HT-29 (cell line): ENCODE data around the gene OR2H1. TPM values are rescaled to one million over a fixed set of nuclear protein-coding genes. Genes with fewer than 3 reads are reported as not detected.
A peak's percentile ranks its signal among the peaks of the same experiment; 100 is the strongest.
"Not testable (repeated sequence)": the region's sequence is repeated elsewhere in the genome, so short reads cannot be mapped to it uniquely, and the experiment has no call there.

ENCODE experiments used
- DNase-seq: peaks from one replicate; pipeline ENCODE4 v3.0.0-alpha.2; 2015; ENCODE audit warnings: low spot score
- total RNA-seq: library from RNA; depleted of rRNA; stranded (reverse); fragments of >200 nt; shearing (Covaris generic); gene quantifications from 2 replicates; pipeline ENCODE4 v1.2.3, GENCODE V29; 2014; rRNA removed

Gene OR2H1
- total RNA-seq = not detected in 2 replicates

DNA sequence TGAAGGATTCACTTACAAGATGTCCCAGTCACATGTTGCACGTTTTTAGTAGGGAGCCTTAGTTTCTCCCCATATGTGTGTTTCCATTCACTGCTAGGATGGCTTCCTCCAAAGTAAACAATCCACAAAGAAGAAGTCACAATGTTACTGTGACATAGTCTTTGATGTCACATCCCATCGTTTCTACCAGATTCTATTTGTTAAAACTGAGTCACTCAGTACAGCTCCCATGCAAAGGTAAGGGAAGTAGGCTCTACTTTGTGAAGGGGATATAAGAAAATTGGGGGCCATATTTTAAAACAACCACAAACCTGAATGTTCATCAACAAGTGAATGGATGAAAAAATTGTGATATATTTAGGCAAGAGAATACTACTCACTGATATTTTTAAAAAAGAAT is at the start of gene OR2H1, which contains the start of gene OR11A1:
Gene OR2H1 (plus strand): TSS at position 185 of the 400 bp plus-strand sequence. CDS start 4,615 bp downstream, outside the sequence.
Gene OR11A1 (minus strand): TSS at position 101 of the 400 bp plus-strand sequence. CDS start 29,430 bp downstream, outside the sequence.
- no peak for DNase-seq

- peak; percentile 8 for DNase-seq
These were observed 42.4 kb upstream of the OR2H1 start, which contains the start of gene OR12D1 for GRCh38 chr6:29414588-29414987. OR12D1 (plus strand) TSS chr6:29414928.

GRCh38 chr6:29419516-29419915 is 37.4 kb upstream of the OR2H1 start:
- DNase-seq = no peak

- DNase-seq = no peak
These were observed 32.8 kb upstream of the OR2H1 start for GRCh38 chr6:29424168-29424567.

DNA sequence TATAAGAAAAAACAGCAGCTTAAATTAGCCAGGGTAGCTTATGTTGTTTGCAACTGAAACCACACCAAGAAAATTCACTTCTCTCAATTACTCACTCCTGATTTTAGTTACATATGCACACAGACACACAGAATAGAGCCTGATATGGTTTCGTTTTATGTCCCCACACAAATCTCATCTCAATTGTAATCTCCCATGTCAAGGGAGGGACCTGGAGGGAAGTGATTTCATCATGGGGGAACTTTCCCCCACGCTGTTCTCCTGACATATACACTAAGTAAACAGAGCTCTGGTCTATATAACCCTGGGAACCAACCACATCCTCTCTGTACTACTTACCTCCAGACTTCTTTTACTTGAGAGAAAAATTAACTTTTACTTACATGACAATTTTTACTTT is 32.4 kb upstream of the OR2H1 start:
- DNase-seq = no peak

DNA sequence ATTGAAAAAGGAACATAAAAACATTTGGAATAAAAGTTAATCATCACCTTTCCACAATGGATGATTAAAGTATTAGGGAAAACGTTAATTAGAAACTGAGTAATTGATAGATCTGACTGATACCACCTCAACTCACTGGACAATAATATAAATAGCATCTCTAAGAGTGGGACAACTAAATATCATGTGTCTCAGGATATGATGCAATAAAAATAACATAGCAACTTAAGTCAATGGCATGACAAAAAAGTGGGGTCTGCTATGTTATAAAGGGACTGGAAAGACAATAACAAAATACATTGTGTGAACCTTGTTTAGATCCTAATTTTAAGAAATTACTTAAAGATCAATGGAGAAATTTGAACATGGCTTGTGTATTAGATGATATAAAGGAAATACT is 31.9 kb upstream of the OR2H1 start:
- DNase-seq = no peak

DNA sequence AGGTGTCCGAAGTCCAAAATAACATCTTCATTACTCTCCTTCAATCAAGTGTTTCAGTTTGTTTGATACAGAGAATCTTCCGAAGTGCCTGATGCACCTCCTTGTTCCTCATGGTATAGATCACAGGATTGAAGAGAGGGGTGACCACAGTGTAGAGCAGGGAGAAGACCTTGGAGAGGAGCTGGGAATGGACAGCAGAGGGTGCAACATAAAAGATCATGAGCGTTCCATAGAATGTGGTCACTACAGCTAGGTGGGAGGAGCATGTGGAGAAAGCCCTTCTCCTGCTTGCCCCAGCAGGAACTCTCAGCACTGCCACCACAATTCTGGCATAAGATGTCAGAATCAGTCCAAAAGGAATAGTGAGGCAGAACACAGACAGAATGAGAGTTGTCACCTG is 30.3 kb upstream of the OR2H1 start:
- DNase-seq = peak; percentile 10

DNA sequence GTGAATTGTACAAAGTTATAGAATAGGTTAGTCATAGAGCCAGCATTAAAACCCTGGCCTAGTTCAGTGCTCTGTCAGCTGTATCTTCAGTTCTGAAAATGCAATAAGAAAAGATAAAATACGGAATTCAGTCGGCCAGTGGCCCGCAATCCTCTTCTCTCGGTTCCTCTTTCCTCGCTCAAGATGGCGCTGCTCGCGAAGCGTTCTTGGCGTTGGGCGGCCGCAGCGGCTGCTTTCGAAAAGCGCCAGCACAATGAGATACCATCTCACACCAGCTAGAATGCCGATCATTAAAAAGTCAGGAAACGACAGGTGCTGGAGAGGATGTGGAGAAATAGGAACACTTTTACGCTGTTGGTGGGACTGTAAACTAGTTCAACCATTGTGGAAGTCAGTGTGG is 20.2 kb upstream of the OR2H1 start:
- not testable (repeated sequence) for DNase-seq

DNA sequence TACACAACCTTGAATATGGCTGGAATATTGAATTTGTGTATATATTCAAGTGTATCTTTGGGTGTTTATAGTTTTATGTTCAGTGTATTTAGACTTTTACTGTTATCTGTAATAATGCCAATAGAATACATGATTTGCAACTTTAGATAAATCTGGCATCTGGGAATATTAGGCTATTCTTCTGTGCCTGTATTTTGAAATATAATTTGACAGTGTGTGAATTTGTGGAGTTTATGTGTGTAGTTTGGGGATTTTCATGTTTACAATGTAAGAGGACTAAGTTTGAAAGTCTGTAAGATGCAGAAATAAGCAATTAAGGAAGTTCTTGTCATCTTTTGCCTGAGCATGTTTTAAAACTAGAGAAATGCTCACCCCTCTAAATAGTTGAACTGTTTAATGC is 17.9 kb upstream of the OR2H1 start, which contains the start of gene OR10C1:
Gene OR10C1 (plus strand): TSS at position 301 of the 400 bp plus-strand sequence. CDS start 710 bp downstream, outside the sequence.
- DNase-seq = no peak

- no peak for DNase-seq
These were observed 14.2 kb upstream of the OR2H1 start for GRCh38 chr6:29442719-29443118.

- DNase-seq = not testable (repeated sequence)
These were observed 12.9 kb upstream of the OR2H1 start for GRCh38 chr6:29444031-29444430.

DNA sequence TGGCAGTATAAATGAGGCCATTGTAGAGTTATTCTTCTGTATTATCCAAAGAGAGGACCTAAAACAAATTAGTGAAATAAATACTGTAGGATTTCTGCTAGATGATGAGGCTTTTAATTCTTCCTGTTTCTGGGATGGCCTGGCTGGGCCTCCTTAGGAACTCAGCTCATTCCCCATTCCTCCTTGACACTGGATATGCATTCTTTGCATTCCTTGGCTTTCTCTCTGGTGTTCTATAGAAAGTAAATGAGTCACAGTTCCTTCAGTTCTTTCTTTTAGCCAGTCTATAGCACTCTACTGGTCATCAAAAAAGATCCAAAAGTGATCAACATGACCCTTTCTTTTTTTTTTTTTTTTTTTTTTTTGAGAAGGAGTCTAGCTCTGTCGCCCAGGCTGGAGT is 9.3 kb upstream of the OR2H1 start:
- no peak for DNase-seq

- DNase-seq = no peak
These were observed 5.3 kb upstream of the OR2H1 start for GRCh38 chr6:29451471-29452193.

- DNase-seq = no peak
These were observed 4.3 kb downstream of the OR2H1 start for GRCh38 chr6:29461021-29461814.

DNA sequence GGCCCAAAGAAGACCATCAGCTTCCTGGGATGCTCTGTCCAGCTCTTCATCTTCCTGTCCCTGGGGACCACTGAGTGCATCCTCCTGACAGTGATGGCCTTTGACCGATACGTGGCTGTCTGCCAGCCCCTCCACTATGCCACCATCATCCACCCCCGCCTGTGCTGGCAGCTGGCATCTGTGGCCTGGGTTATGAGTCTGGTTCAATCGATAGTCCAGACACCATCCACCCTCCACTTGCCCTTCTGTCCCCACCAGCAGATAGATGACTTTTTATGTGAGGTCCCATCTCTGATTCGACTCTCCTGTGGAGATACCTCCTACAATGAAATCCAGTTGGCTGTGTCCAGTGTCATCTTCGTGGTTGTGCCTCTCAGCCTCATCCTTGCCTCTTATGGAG is 5.1 kb downstream of the OR2H1 start:
- DNase-seq = no peak

DNA sequence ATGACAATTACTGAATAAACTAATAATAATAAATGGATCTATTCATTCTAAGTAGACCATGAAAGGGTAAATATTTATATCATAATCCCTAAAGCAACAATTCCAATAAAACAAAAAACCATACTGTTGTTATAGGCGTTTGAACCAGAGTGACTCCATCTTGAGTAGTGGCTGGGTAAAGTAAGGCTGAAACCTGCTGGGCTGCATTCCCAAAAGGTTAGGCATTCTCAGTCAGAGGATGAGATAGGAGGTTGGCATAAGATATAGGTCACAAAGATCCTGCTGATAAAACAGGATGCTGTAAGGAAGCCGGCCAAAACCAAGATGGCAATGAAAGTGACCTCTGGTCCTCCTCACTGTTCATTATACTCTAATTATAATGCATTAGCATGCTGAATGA is 8.3 kb downstream of the OR2H1 start:
- DNase-seq = no peak

GRCh38 chr6:29465801-29466200 is 8.8 kb downstream of the OR2H1 start:
- no peak for DNase-seq

GRCh38 chr6:29466241-29466640 is 9.3 kb downstream of the OR2H1 start:
- no peak for DNase-seq

DNA sequence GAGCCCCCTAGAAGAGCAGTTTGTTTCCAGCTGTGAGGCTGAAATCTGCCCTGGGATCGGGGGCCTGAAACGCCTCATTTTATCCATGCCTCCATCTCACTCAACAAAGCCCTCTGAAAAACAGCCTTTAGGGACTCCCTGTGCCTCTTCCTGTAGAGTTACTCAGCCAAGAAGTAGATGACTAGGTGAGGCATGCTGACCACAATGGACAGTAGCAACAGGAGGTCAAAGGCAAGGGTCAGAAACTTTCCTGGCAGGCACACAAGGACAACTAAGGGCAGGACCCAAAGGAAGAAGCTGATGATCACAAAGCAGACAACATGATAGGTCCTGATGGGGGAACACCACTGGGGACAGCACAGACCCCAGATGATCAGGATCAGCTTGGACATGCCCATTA is 18.0 kb downstream of the OR2H1 start:
- no peak for DNase-seq

- DNase-seq = no peak
These were observed 21.0 kb downstream of the OR2H1 start for GRCh38 chr6:29477923-29478450.

GRCh38 chr6:29478740-29479139 is 21.8 kb downstream of the OR2H1 start:
- DNase-seq = no peak

DNA sequence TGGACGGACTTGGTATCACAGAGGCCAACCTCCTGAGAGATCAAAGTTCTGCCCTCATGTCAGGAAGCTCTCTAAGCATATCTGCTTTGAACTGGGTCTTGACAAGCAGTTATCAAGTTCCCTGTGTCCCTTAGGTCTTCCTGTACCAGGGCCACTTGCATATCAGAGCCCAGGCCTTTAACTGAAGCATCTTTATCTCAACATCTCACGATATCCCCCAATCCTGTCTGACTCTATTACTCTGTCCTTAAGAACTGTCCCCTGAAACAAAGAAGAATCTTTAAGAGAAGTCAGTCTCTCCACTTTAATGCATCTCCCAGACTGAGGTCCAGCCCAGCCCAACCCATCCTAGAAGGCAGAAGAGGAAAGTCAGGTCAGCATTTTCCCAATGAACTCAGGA is 22.6 kb downstream of the OR2H1 start:
- no peak for DNase-seq
